OCI-LY7 (cell line): ENCODE measurements around the gene TNFRSF11A. TPM values are rescaled to one million over a fixed set of nuclear protein-coding genes. Genes with fewer than 3 reads are reported as not detected.

ENCODE experiments used
- BruUV-seq: library from RNA; stranded (reverse); fragments of 400-500 nt; replicated peaks from 2 replicates; lab custom pipeline; 2021; lab: Mats Ljungman, UMichigan
- CTCF ChIA-PET: fragments of 300-600 bp; sonication (Branson Sonifier 250); formaldehyde crosslinking; loops from one replicate; lab custom pipeline; 2022; ENCODE audit warnings: antibody characterized with exemption; ENCODE audit not compliant: unreplicated experiment; lab: Charles Lee
- POLR2A ChIA-PET: fragments of 300-600 bp; sonication (Branson Sonifier 250); formaldehyde crosslinking; loops from one replicate; lab custom pipeline; 2022; ENCODE audit warnings: antibody characterized with exemption; lab: Charles Lee
- DNase-seq: peaks from one replicate; pipeline ENCODE4 v3.0.0-alpha.2; 2015; ENCODE audit warnings: low spot score
- H2AFZ ChIP-seq: fragments of 200-600 bp; sonication (generic), shearing (Covaris generic); 2 replicates; pipeline ENCODE4 v1.6.1; 2014; ENCODE audit warnings: mild to moderate bottlenecking, antibody characterized with exemption, low read length, moderate library complexity
- H3K27ac ChIP-seq: fragments of 200-600 bp; sonication (generic); 2 replicates; pipeline ENCODE4 v1.5.1; 2014; ENCODE audit warnings: mixed run types, low read depth, mild to moderate bottlenecking, moderate library complexity, low read length, inconsistent platforms; ENCODE audit not compliant: poor library complexity, severe bottlenecking
- H3K36me3 ChIP-seq: fragments of 200-600 bp; sonication (generic); 2 replicates; pipeline ENCODE4 v1.6.1; 2014; ENCODE audit warnings: mild to moderate bottlenecking, antibody characterized with exemption, low read length, moderate library complexity, mixed read lengths; ENCODE audit not compliant: insufficient read depth
- H3K4me1 ChIP-seq: fragments of 200-600 bp; sonication (generic); 2 replicates; pipeline ENCODE4 v1.5.1; 2014; ENCODE audit warnings: mild to moderate bottlenecking, low read length; ENCODE audit not compliant: insufficient read depth, poor library complexity, severe bottlenecking
- H3K4me2 ChIP-seq: fragments of 200-600 bp; sonication (generic); 2 replicates; pipeline ENCODE4 v1.6.1; 2014; ENCODE audit warnings: mild to moderate bottlenecking, low read length
- H3K4me3 ChIP-seq: fragments of 200-600 bp; sonication (generic); 2 replicates; pipeline ENCODE4 v1.5.1; 2014; ENCODE audit warnings: mild to moderate bottlenecking, low read depth, low read length; ENCODE audit not compliant: poor library complexity, severe bottlenecking
- H3K79me2 ChIP-seq: fragments of 200-600 bp; sonication (generic); 2 replicates; pipeline ENCODE4 v1.6.1; 2016; ENCODE audit warnings: low read depth, mild to moderate bottlenecking, low read length, moderate library complexity, mixed read lengths; ENCODE audit not compliant: insufficient read depth
- H3K9me2 ChIP-seq: fragments of 200-600 bp; sonication (generic); 2 replicates; pipeline ENCODE4 v1.6.1; 2016; ENCODE audit warnings: mild to moderate bottlenecking, low read length, mixed read lengths; ENCODE audit not compliant: insufficient read depth
- H3K9me3 ChIP-seq: fragments of 200-600 bp; sonication (generic); 2 replicates; pipeline ENCODE4 v1.6.1; 2014; ENCODE audit warnings: mild to moderate bottlenecking, mixed run types, low read length, mixed read lengths
- H4K20me1 ChIP-seq: fragments of 200-600 bp; sonication (generic); 2 replicates; pipeline ENCODE4 v1.6.1; 2014; ENCODE audit warnings: mild to moderate bottlenecking, antibody characterized with exemption, low read length, moderate library complexity, mixed read lengths; ENCODE audit not compliant: insufficient read depth
- CTCF ChIP-seq: fragments of 200-600 bp; sonication (generic); conservative IDR thresholded peaks from 2 replicates; pipeline ENCODE4 v1.5.1; 2014; ENCODE audit warnings: mild to moderate bottlenecking, antibody characterized with exemption, low read length, moderate library complexity, mixed read lengths
- EZH2phosphoT487 ChIP-seq: fragments of 200-600 bp; sonication (generic); IDR thresholded peaks from 2 replicates; pipeline ENCODE4 v1.6.1; 2018; ENCODE audit warnings: low read depth, borderline replicate concordance, mild to moderate bottlenecking, mixed run types, antibody characterized with exemption, low read length, moderate library complexity, mixed read lengths
- intact Hi-C: fragments of 100-400 bp; cut with micrococcal nuclease; formaldehyde crosslinking; loops from one replicate; pipeline ENCODE4 v1.10.0; 2022; ENCODE audit not compliant: unreplicated experiment
- total RNA-seq, 2 experiments: library from RNA; depleted of rRNA in 1 of 2; stranded (reverse); fragments of >200 nt in 1 of 2; shearing (Covaris generic) in 1 of 2; gene quantifications; 2 replicates each; pipeline ENCODE4 v1.2.3, GENCODE V29; 2014 to 2022

Gene TNFRSF11A
- total RNA-seq, 2 experiments from 2014 or later: not detected

- H2AFZ ChIP-seq: no peak overlapping the region
Measured at GRCh38 chr18:62334120-62334519, 9.0 kb downstream of the TNFRSF11A start.

GRCh38 chr18:62335494-62335893 is 10.4 kb downstream of the TNFRSF11A start:
- H3K4me1 ChIP-seq: no peaks in the 10 kb centered on the region
- no peaks in the 10 kb centered on the region for H3K79me2 ChIP-seq
- no peak overlapping the region for H3K4me2 ChIP-seq
- ChIA-PET CTCF (no interaction called here), POLR2A (no interaction called here)
- no peaks in the 10 kb centered on the region for H3K9me2 ChIP-seq
- no peak for TF ChIP-seq EZH2phosphoT487
- no peak for TF ChIP-seq CTCF
- H3K9me3 ChIP-seq: no peaks in the 10 kb centered on the region
- no peaks in the 10 kb centered on the region for H3K36me3 ChIP-seq
- no peaks in the 10 kb centered on the region for H4K20me1 ChIP-seq
- no TSS peak for BruUV-seq
- intact Hi-C loops: no loop called here
- DNase-seq: no peak
- no peak overlapping the region for H3K4me3 ChIP-seq
- no peak overlapping the region for H2AFZ ChIP-seq
- H3K27ac ChIP-seq: no peak overlapping the region

More at GRCh38 chr18:62334120-62334519, 9.0 kb downstream of the TNFRSF11A start:
- ChIA-PET POLR2A (no interaction called here), CTCF (no interaction called here)
- H3K4me3 ChIP-seq: no peak overlapping the region
- intact Hi-C loops: no loop called here
- DNase-seq: no peak
- H3K79me2 ChIP-seq: no peaks in the 10 kb centered on the region
- H3K9me2 ChIP-seq: no peaks in the 10 kb centered on the region
- H4K20me1 ChIP-seq: no peaks in the 10 kb centered on the region
- no TSS peak for BruUV-seq
- no peak overlapping the region for H3K4me2 ChIP-seq
- no peaks in the 10 kb centered on the region for H3K36me3 ChIP-seq
- H3K4me1 ChIP-seq: no peaks in the 10 kb centered on the region
- no peak overlapping the region for H3K27ac ChIP-seq
- H3K9me3 ChIP-seq: no peaks in the 10 kb centered on the region
- TF ChIP-seq EZH2phosphoT487 (no peak), CTCF (no peak)

- Histone ChIP-seq H2AFZ (no peak overlapping the region), H3K27ac (no peak overlapping the region), H3K9me2 (no peaks in the 10 kb centered on the region), H3K9me3 (no peaks in the 10 kb centered on the region), H4K20me1 (no peaks in the 10 kb centered on the region), H3K4me1 (no peaks in the 10 kb centered on the region), H3K79me2 (no peaks in the 10 kb centered on the region), H3K36me3 (no peaks in the 10 kb centered on the region), H3K4me2 (no peak overlapping the region), H3K4me3 (no peak overlapping the region)
- TF ChIP-seq CTCF: no peak
- no peak for TF ChIP-seq EZH2phosphoT487
- intact Hi-C loops: no loop called here
- BruUV-seq: no TSS peak
- DNase-seq: no peak
- ChIA-PET POLR2A (no interaction called here), CTCF (no interaction called here)
Measured at GRCh38 chr18:62336618-62337017, 11.5 kb downstream of the TNFRSF11A start.
